Uterus (tissue), 4 donors: ENCODE measurements around the gene CXCL11. TPM values are rescaled to one million over a fixed set of nuclear protein-coding genes. Genes with fewer than 3 reads are reported as not detected.

Experiments used
- DNase-seq, 2 donors: peaks; one replicate each; pipeline ENCODE4 v3.0.0-alpha.2; 2019 to 2020
- H3K27ac ChIP-seq, 2 donors: fragments of 200-600 bp; sonication (generic); 1 replicate in 1 of 2; 2 replicates in 1 of 2; pipeline ENCODE4 v1.5.1; 2016 to 2018
- H3K27me3 ChIP-seq, 2 donors: fragments of 200-600 bp; sonication (generic); one replicate each; pipeline ENCODE4 v1.5.1; 2018 to 2019; ENCODE audit warnings: control low read depth in 1 of 2
- H3K36me3 ChIP-seq, 2 donors: fragments of 200-600 bp; sonication (generic); one replicate each; pipeline ENCODE4 v1.5.1; 2019; ENCODE audit warnings: control low read depth in 1 of 2
- H3K4me1 ChIP-seq, 2 donors: fragments of 200-600 bp; sonication (generic); one replicate each; pipeline ENCODE4 v1.5.1; 2018 to 2019; ENCODE audit warnings: control low read depth in 1 of 2
- H3K4me3 ChIP-seq, 2 donors: fragments of 200-600 bp; sonication (generic); 1 replicate in 1 of 2; 2 replicates in 1 of 2; pipeline ENCODE4 v1.5.1; 2018 to 2019; ENCODE audit warnings: mild to moderate bottlenecking in 1 of 2
- H3K9me3 ChIP-seq, 2 donors: fragments of 200-600 bp; sonication (generic); one replicate each; pipeline ENCODE4 v1.5.1; 2019; ENCODE audit warnings: control low read depth in 1 of 2
- POLR2A ChIP-seq, 2 donors: fragments of 450-650 bp; IDR thresholded peaks; one replicate each; pipeline ENCODE4 v1.6.1; 2016; ENCODE audit warnings: antibody characterized with exemption in 2 of 2, mild to moderate bottlenecking in 1 of 2, moderate library complexity in 1 of 2
- intact Hi-C: fragments of 100-400 bp; cut with DNase I; formaldehyde crosslinking; loops from one replicate; pipeline ENCODE4 v1.15.1; 2023; ENCODE audit warnings: low total_unique reads
- total RNA-seq, 4 donors: library from RNA; depleted of rRNA in 3 of 4; stranded (reverse); fragments of >200 nt in 3 of 4; gene quantifications; one replicate each; pipeline versions ENCODE4 v1.1.0 to v1.2.4, GENCODE V29; 2014 to 2023
- TF ChIP-seq, protein P1 (sequence below), 4 experiments: fragments of 200-600 bp in 2 of 4; fragments of 450-650 bp in 2 of 4; sonication (generic) in 2 of 4; IDR thresholded peaks; one replicate each; pipeline ENCODE4 v1.5.1; 2016 to 2019; ENCODE audit warnings: antibody characterized with exemption in 4 of 4, mild to moderate bottlenecking in 2 of 4, moderate library complexity in 1 of 4
- donor health status: DM: yes; HTN: yes; CAD: no.

Gene CXCL11
- total RNA-seq, 4 donors from 2014 or later: 0.14 TPM; not detected in 3

DNA sequence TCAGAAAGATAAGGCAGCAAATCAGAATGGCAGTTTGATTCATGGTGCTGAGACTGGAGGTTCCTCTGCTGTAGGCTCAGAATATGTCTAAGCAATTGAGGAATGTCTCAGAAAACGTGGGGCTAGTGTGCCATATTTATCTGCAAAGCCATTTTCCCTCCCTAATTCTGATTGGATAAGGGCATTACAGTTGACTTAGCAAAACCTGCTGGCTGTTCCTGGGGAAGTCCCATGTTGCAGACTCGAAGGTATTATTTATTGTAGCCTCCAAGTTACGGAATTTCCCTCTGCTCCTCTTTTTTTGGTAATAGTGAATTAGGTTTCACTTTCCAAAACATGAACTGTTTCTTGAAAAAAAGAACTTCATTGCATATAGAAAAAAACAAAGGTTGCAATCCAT, 12.5 kb downstream of the CXCL11 start, which contains the start of gene CXCL10:
TSS of gene CXCL10 (minus strand) at position 109 of the 400 bp plus-strand sequence. CDS start at position 43, 66 bp downstream.
- no peaks in the 10 kb centered on the region for H3K27me3 ChIP-seq
- intact Hi-C loops: no loop called here

GRCh38 chr4:76022677-76023076, 13.2 kb downstream of the CXCL11 start:
- Histone ChIP-seq H3K36me3 (no peaks in the 10 kb centered on the region), H3K27ac (no peak overlapping the region), H3K27me3 (no peaks in the 10 kb centered on the region), H3K4me1 (no peaks in the 10 kb centered on the region), H3K4me3 (no peak overlapping the region), H3K9me3 (no peaks in the 10 kb centered on the region)
- no peak for DNase-seq
- intact Hi-C loops: no loop called here
- no peak for TF ChIP-seq POLR2A (IDR thresholded peaks at IDR 0.05)
- TF ChIP-seq, protein P1, sequence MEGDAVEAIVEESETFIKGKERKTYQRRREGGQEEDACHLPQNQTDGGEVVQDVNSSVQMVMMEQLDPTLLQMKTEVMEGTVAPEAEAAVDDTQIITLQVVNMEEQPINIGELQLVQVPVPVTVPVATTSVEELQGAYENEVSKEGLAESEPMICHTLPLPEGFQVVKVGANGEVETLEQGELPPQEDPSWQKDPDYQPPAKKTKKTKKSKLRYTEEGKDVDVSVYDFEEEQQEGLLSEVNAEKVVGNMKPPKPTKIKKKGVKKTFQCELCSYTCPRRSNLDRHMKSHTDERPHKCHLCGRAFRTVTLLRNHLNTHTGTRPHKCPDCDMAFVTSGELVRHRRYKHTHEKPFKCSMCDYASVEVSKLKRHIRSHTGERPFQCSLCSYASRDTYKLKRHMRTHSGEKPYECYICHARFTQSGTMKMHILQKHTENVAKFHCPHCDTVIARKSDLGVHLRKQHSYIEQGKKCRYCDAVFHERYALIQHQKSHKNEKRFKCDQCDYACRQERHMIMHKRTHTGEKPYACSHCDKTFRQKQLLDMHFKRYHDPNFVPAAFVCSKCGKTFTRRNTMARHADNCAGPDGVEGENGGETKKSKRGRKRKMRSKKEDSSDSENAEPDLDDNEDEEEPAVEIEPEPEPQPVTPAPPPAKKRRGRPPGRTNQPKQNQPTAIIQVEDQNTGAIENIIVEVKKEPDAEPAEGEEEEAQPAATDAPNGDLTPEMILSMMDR (IDR thresholded peaks at IDR 0.05): no peak

More for the DNA sequence above, 12.5 kb downstream of the CXCL11 start, which contains the start of gene CXCL10:
- no peak for DNase-seq
- no peak within 1 kb of the TSS for H3K27ac ChIP-seq
- no peaks in the 10 kb centered on the region for H3K4me1 ChIP-seq
- TF ChIP-seq, protein P1 (IDR thresholded peaks at IDR 0.05): no peak
- no peak for TF ChIP-seq POLR2A (IDR thresholded peaks at IDR 0.05)
- H3K36me3 ChIP-seq: no peaks in the 10 kb centered on the region
- no peak within 1 kb of the TSS for H3K4me3 ChIP-seq
- H3K9me3 ChIP-seq: no peaks in the 10 kb centered on the region

- intact Hi-C loops: no loop called here
- TF ChIP-seq, protein P1 (IDR thresholded peaks at IDR 0.05): no peak
- no peak for TF ChIP-seq POLR2A (IDR thresholded peaks at IDR 0.05)
Measured at GRCh38 chr4:76022031-76022430, 13.8 kb downstream of the CXCL11 start.

GRCh38 chr4:76017056-76017686, 18.7 kb downstream of the CXCL11 start:
- intact Hi-C loops: no loop called here
- Histone ChIP-seq H3K4me1 (no peaks in the 10 kb centered on the region), H3K27me3 (no peaks in the 10 kb centered on the region), H3K4me3 (no peak overlapping the region), H3K36me3 (no peaks in the 10 kb centered on the region), H3K9me3 (no peaks in the 10 kb centered on the region), H3K27ac (no peak overlapping the region)
- DNase-seq: no peak
- TF ChIP-seq, protein P1 (IDR thresholded peaks at IDR 0.05): no peak
- TF ChIP-seq POLR2A (IDR thresholded peaks at IDR 0.05): no peak

More at GRCh38 chr4:76022031-76022430, 13.8 kb downstream of the CXCL11 start:
- Histone ChIP-seq H3K4me3 (no peak overlapping the region), H3K27me3 (no peaks in the 10 kb centered on the region), H3K9me3 (no peaks in the 10 kb centered on the region), H3K36me3 (no peaks in the 10 kb centered on the region), H3K4me1 (no peaks in the 10 kb centered on the region), H3K27ac (no peak overlapping the region)
- no peak for DNase-seq

DNA sequence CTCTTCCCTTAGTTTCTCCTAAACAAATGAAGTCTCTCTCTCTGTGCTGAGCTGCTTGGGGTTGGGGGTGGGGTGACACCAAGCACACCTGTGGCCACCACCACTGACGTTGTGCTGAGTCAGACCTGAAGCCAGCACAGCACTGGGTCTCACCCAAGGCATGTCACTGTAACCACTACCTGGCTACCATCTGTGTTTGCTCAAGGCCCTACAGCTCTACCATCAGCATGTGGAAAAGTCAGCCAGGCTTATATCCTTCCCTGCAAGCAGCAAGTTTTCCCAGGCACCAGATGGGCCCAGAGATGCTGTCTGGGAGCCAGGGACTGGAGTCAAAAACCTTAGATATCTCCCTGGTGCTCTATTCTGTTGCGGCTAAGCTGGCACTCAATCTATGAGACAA, 19.5 kb downstream of the CXCL11 start:
- intact Hi-C loops: no loop called here
- Histone ChIP-seq H3K27ac (no peak overlapping the region), H3K36me3 (no peaks in the 10 kb centered on the region), H3K27me3 (no peaks in the 10 kb centered on the region), H3K4me3 (no peak overlapping the region), H3K9me3 (no peaks in the 10 kb centered on the region), H3K4me1 (no peaks in the 10 kb centered on the region)
- TF ChIP-seq POLR2A (IDR thresholded peaks at IDR 0.05): no peak
- TF ChIP-seq, protein P1 (IDR thresholded peaks at IDR 0.05): no peak
- DNase-seq: no peak
